Breast epithelium (tissue), 3 donors: Measurements from ENCODE around the gene INAFM2.

ENCODE experiments used
- POLR2A ChIP-seq: fragments of 450-650 bp; IDR thresholded peaks from one replicate; pipeline ENCODE4 v1.6.1; 2016; ENCODE audit warnings: antibody characterized with exemption, mild to moderate bottlenecking, moderate library complexity
- TF ChIP-seq, protein P1 (sequence below), 3 donors: fragments of 450-650 bp; IDR thresholded peaks; one replicate each; pipeline ENCODE4 v1.5.1; 2016 to 2017; ENCODE audit warnings: antibody characterized with exemption in 3 of 3, mild to moderate bottlenecking in 3 of 3, moderate library complexity in 3 of 3

DNA sequence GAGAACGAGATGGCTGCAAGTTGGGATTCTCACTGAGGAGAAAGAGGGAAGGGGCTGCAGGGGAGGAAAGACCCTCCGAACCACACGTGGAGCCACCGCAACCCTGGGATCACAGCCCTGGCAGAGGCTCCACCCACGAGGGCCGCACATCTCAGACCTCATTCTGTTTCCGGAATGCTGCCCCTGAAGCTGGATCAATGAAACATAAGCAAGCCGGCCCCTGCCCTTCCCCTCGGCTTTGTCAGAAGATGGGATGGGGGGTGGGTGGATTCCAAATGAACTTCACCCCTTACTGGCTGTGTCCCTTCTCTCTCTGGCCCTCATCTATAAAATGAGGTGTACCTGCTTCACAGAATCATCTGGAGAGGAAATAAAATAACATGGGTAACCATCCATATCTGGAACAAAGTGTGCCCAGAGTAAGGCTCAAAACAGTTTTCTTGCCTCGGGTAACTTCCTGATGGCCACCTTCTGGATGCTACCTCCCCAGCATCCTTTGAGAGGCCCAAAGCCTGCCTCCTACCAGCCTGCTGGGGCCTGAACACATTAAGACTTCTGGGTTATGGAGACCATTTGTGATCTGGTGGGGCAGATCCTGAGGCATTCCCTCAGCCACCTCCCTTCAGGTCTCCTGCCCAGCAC, 21.9 kb downstream of the INAFM2 start:
- TF ChIP-seq, protein P1, sequence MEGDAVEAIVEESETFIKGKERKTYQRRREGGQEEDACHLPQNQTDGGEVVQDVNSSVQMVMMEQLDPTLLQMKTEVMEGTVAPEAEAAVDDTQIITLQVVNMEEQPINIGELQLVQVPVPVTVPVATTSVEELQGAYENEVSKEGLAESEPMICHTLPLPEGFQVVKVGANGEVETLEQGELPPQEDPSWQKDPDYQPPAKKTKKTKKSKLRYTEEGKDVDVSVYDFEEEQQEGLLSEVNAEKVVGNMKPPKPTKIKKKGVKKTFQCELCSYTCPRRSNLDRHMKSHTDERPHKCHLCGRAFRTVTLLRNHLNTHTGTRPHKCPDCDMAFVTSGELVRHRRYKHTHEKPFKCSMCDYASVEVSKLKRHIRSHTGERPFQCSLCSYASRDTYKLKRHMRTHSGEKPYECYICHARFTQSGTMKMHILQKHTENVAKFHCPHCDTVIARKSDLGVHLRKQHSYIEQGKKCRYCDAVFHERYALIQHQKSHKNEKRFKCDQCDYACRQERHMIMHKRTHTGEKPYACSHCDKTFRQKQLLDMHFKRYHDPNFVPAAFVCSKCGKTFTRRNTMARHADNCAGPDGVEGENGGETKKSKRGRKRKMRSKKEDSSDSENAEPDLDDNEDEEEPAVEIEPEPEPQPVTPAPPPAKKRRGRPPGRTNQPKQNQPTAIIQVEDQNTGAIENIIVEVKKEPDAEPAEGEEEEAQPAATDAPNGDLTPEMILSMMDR (IDR thresholded peaks at IDR 0.05): no peak
- no peak for TF ChIP-seq POLR2A
